Measurements from ENCODE around the gene GGT6.

- TF ChIP-seq EP300 (IDR thresholded peaks at IDR 0.05; ENCODE audit: borderline replicate concordance in 1 of 2, low read depth in 1 of 2, low read length in 1 of 2), result no peak
- TF ChIP-seq, protein P1, sequence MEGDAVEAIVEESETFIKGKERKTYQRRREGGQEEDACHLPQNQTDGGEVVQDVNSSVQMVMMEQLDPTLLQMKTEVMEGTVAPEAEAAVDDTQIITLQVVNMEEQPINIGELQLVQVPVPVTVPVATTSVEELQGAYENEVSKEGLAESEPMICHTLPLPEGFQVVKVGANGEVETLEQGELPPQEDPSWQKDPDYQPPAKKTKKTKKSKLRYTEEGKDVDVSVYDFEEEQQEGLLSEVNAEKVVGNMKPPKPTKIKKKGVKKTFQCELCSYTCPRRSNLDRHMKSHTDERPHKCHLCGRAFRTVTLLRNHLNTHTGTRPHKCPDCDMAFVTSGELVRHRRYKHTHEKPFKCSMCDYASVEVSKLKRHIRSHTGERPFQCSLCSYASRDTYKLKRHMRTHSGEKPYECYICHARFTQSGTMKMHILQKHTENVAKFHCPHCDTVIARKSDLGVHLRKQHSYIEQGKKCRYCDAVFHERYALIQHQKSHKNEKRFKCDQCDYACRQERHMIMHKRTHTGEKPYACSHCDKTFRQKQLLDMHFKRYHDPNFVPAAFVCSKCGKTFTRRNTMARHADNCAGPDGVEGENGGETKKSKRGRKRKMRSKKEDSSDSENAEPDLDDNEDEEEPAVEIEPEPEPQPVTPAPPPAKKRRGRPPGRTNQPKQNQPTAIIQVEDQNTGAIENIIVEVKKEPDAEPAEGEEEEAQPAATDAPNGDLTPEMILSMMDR (IDR thresholded peaks at IDR 0.05), result no peak
- no peak for TF ChIP-seq ZBTB33 (IDR thresholded peaks at IDR 0.05; ENCODE audit: borderline replicate concordance, low read depth)
- no peak for TF ChIP-seq RFX5 (IDR thresholded peaks at IDR 0.05; ENCODE audit: low read length)
- no peak for TF ChIP-seq GATA2 (CRISPR knock-in tag; IDR thresholded peaks at IDR 0.05)
- TF ChIP-seq SIN3A (IDR thresholded peaks at IDR 0.05; ENCODE audit: borderline replicate concordance, low read depth, low read length), result no peak
- no peak for TF ChIP-seq EZH2phosphoT487 (IDR thresholded peaks at IDR 0.05; ENCODE audit: borderline replicate concordance, low read depth)
- TF ChIP-seq JUND (IDR thresholded peaks at IDR 0.05), result no peak
- TF ChIP-seq SMC3 (IDR thresholded peaks at IDR 0.05; ENCODE audit: low read depth, low read length), result no peak
- no peak for TF ChIP-seq YY1 (IDR thresholded peaks at IDR 0.05; ENCODE audit: low read depth)
- no peak for TF ChIP-seq POLR2AphosphoS5 (IDR thresholded peaks at IDR 0.05; ENCODE audit: low read depth, low read length)
- TF ChIP-seq, protein P2, sequence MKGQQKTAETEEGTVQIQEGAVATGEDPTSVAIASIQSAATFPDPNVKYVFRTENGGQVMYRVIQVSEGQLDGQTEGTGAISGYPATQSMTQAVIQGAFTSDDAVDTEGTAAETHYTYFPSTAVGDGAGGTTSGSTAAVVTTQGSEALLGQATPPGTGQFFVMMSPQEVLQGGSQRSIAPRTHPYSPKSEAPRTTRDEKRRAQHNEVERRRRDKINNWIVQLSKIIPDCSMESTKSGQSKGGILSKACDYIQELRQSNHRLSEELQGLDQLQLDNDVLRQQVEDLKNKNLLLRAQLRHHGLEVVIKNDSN (IDR thresholded peaks at IDR 0.05; ENCODE audit: borderline replicate concordance, low read depth), result no peak
Measured at GRCh38 chr17:4573669-4574068, 13.3 kb upstream of the GGT6 start.

Measured in SK-N-SH (cell line).